A549 (cell line): ENCODE measurements around the gene ATXN2L.

Experiments used
- CEBPB ChIP-seq, 2 experiments: fragments of >200 bp in 1 of 2; sonication (Bioruptor Twin) in 1 of 2; formaldehyde crosslinking in 1 of 2; IDR thresholded peaks; 2 replicates each; pipeline ENCODE4 v1.6.1; 2012 to 2016
- CTCF ChIP-seq: fragments of >200 bp; sonication (Bioruptor Twin); formaldehyde crosslinking; IDR thresholded peaks from 3 replicates; pipeline ENCODE4 v1.5.1; 2016
- HOXA7 ChIP-seq: fragments of 250-450 bp; sonication (Bioruptor Pico); IDR thresholded peaks from 2 replicates; pipeline ENCODE4 v1.5.0; 2020; ENCODE audit warnings: mild to moderate bottlenecking, moderate library complexity
- KDM5A ChIP-seq: fragments of 200-600 bp; sonication (generic); IDR thresholded peaks from 2 replicates; pipeline ENCODE4 v1.6.1; 2016; ENCODE audit warnings: antibody characterized with exemption, mild to moderate bottlenecking
- MAX ChIP-seq: IDR thresholded peaks from 2 replicates; pipeline ENCODE4 v1.6.1; 2012
- MYC ChIP-seq: IDR thresholded peaks from 2 replicates; pipeline ENCODE4 v1.6.1; 2012; ENCODE audit warnings: mild to moderate bottlenecking, inconsistent platforms, low read length, improper control_type of control experiment, borderline replicate concordance
- PBX3 ChIP-seq: IDR thresholded peaks from 2 replicates; pipeline ENCODE4 v1.6.1; 2012

GRCh38 chr16:28873543-28874201 lies 50.9 kb downstream of the ATXN2L start:
- peak; percentile 50 for TF ChIP-seq CTCF
- no peak for TF ChIP-seq KDM5A
- no peak for TF ChIP-seq MYC
- TF ChIP-seq PBX3: no peak
- no peak for TF ChIP-seq CEBPB (IDR thresholded peaks at IDR 0.05)
- TF ChIP-seq HOXA7: no peak
- TF ChIP-seq MAX: no peak
